Activated naive CD8-positive, alpha-beta T cell treated with anti-CD3 and anti-CD28 coated beads, Interleukin-2, amount 50 U/mL, for 24 hours (primary cell): ENCODE measurements around the gene RSPO3.
"Not testable (repeated sequence)": the region's sequence is repeated elsewhere in the genome, so short reads cannot be mapped to it uniquely, and the experiment has no call there.

ENCODE experiments used
- ATAC-seq: fragments of 150-1000 bp; cut with Tn5 transposase; one replicate; pipeline ENCODE4 v1.10.0; 2021
- DNase-seq: peaks from one replicate; pipeline ENCODE4 v3.0.0; 2021
- H3K27ac Mint-ChIP-seq: one replicate; pipeline ENCODE4 v1.8.0; 2021; ENCODE audit warnings: mild to moderate bottlenecking, mixed read lengths
- H3K27me3 Mint-ChIP-seq: one replicate; pipeline ENCODE4 v1.8.0; 2021; ENCODE audit warnings: mixed read lengths
- H3K36me3 Mint-ChIP-seq: one replicate; pipeline ENCODE4 v1.8.0; 2021; ENCODE audit warnings: low read depth, mixed read lengths
- H3K4me1 Mint-ChIP-seq: one replicate; pipeline ENCODE4 v1.8.0; 2021; ENCODE audit warnings: mixed read lengths
- H3K4me3 Mint-ChIP-seq: one replicate; pipeline ENCODE4 v1.8.0; 2021; ENCODE audit warnings: mild to moderate bottlenecking, moderate library complexity, mixed read lengths
- H3K9me3 Mint-ChIP-seq: one replicate; pipeline ENCODE4 v1.8.0; 2021; ENCODE audit warnings: mixed read lengths

RSPO3 gene

GRCh38 chr6:127215931-127216330 lies 97.5 kb downstream of the RSPO3 start:
- Mint-ChIP-seq H3K27me3 (peaks cover 14% of the 10 kb centered on the region), H3K27ac (no peak overlapping the region), H3K4me3 (no peak overlapping the region), H3K4me1 (no peaks in the 10 kb centered on the region), H3K9me3 (no peaks in the 10 kb centered on the region), H3K36me3 (no peaks in the 10 kb centered on the region)
- ATAC-seq (no peak), DNase-seq (no peak)

GRCh38 chr6:127216810-127217789 lies 98.6 kb downstream of the RSPO3 start:
- no peak for DNase-seq
- Mint-ChIP-seq H3K9me3 (no peaks in the 10 kb centered on the region), H3K4me3 (no peak overlapping the region), H3K36me3 (no peaks in the 10 kb centered on the region), H3K27me3 (peaks cover 11% of the 10 kb centered on the region), H3K4me1 (no peaks in the 10 kb centered on the region), H3K27ac (no peak overlapping the region)
- no peak for ATAC-seq

DNA sequence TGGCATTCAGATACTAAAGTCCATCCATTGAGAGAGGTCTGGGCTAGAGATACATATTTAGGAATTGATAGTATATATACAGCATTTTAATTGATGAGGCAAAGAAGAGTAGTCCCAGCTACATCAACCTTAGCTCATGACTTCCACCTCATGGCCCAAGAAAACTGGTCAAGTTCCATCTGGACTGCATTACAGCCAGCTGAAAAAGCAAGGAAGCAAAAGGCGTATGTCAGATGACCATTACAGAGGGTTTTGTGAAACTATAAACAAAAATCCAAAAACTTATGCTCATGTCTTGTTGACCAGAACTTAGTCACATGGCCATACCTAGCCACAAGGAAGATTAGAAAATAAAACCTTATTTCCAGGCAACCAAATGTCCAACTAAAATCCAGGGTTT lies 101.4 kb downstream of the RSPO3 start:
- ATAC-seq (no peak), DNase-seq (no peak)
- no peak overlapping the region for H3K27ac Mint-ChIP-seq

GRCh38 chr6:127221201-127221600 lies 102.7 kb downstream of the RSPO3 start:
- no peak overlapping the region for H3K27ac Mint-ChIP-seq
- peaks cover 17% of the 10 kb centered on the region for H3K27me3 Mint-ChIP-seq
- DNase-seq (no peak), ATAC-seq (no peak)
- no peaks in the 10 kb centered on the region for H3K36me3 Mint-ChIP-seq
- no peaks in the 10 kb centered on the region for H3K9me3 Mint-ChIP-seq
- H3K4me3 Mint-ChIP-seq: no peak overlapping the region
- H3K4me1 Mint-ChIP-seq: no peaks in the 10 kb centered on the region

More for the DNA sequence above, 101.4 kb downstream of the RSPO3 start:
- Mint-ChIP-seq H3K27me3 (peaks cover 19% of the 10 kb centered on the region), H3K9me3 (no peaks in the 10 kb centered on the region), H3K4me3 (no peak overlapping the region), H3K36me3 (no peaks in the 10 kb centered on the region), H3K4me1 (no peaks in the 10 kb centered on the region)

- DNase-seq (no peak), ATAC-seq (no peak)
- H3K9me3 Mint-ChIP-seq: no peaks in the 10 kb centered on the region
- H3K27me3 Mint-ChIP-seq: peaks cover 19% of the 10 kb centered on the region
- H3K36me3 Mint-ChIP-seq: no peaks in the 10 kb centered on the region
- H3K27ac Mint-ChIP-seq: no peak overlapping the region
- H3K4me3 Mint-ChIP-seq: no peak overlapping the region
- no peaks in the 10 kb centered on the region for H3K4me1 Mint-ChIP-seq
Observed at GRCh38 chr6:127222418-127222817, 103.9 kb downstream of the RSPO3 start.

GRCh38 chr6:127225497-127225896 lies 107.0 kb downstream of the RSPO3 start:
- Mint-ChIP-seq H3K9me3 (peaks cover 5% of the 10 kb centered on the region), H3K27ac (no peak overlapping the region), H3K4me3 (no peak overlapping the region), H3K4me1 (no peaks in the 10 kb centered on the region), H3K27me3 (peaks cover 22% of the 10 kb centered on the region), H3K36me3 (no peaks in the 10 kb centered on the region)
- DNase-seq (no peak), ATAC-seq (no peak)

GRCh38 chr6:127233819-127234218 lies 115.3 kb downstream of the RSPO3 start:
- H3K4me3 Mint-ChIP-seq, DNase-seq, H3K27ac Mint-ChIP-seq, H3K27me3 Mint-ChIP-seq, H3K4me1 Mint-ChIP-seq, ATAC-seq, H3K36me3 Mint-ChIP-seq: not testable (repeated sequence)
- peaks cover 22% of the 10 kb centered on the region for H3K9me3 Mint-ChIP-seq

GRCh38 chr6:127243501-127243900 lies 125.0 kb downstream of the RSPO3 start:
- DNase-seq (no peak), ATAC-seq (no peak)

More at GRCh38 chr6:127243501-127243900, 125.0 kb downstream of the RSPO3 start:
- H3K36me3 Mint-ChIP-seq: no peaks in the 10 kb centered on the region
- H3K4me3 Mint-ChIP-seq: no peak overlapping the region
- H3K4me1 Mint-ChIP-seq: no peaks in the 10 kb centered on the region
- H3K27ac Mint-ChIP-seq: no peak overlapping the region
- H3K9me3 Mint-ChIP-seq: no peaks in the 10 kb centered on the region
- peaks cover 7% of the 10 kb centered on the region for H3K27me3 Mint-ChIP-seq
